Measurements from ENCODE around the gene LRRC58.

DNA sequence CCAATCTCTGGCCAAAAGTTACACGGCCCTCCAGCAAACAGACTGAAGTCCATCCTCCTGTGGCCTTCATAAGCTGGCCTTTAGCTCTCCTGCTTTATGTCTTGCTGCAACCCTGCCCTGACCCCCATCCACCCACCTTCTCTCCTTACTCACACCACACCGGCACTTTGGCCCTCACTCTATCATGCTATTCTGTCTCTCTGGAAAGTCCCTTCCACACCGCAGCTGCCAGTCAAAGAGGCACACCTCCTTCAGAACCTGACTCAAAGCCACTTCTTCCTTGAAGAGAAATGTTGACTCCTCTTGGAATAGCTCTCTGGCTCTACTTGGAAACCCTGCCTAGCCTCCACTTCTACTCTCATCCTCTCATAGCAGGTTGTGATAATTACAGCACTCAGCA lies 68.6 kb downstream of the LRRC58 start:
- TF ChIP-seq, protein P1, sequence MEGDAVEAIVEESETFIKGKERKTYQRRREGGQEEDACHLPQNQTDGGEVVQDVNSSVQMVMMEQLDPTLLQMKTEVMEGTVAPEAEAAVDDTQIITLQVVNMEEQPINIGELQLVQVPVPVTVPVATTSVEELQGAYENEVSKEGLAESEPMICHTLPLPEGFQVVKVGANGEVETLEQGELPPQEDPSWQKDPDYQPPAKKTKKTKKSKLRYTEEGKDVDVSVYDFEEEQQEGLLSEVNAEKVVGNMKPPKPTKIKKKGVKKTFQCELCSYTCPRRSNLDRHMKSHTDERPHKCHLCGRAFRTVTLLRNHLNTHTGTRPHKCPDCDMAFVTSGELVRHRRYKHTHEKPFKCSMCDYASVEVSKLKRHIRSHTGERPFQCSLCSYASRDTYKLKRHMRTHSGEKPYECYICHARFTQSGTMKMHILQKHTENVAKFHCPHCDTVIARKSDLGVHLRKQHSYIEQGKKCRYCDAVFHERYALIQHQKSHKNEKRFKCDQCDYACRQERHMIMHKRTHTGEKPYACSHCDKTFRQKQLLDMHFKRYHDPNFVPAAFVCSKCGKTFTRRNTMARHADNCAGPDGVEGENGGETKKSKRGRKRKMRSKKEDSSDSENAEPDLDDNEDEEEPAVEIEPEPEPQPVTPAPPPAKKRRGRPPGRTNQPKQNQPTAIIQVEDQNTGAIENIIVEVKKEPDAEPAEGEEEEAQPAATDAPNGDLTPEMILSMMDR (conservative IDR thresholded peaks at IDR 0.05; ENCODE audit: low read length): no peak
- TF ChIP-seq EZH2phosphoT487 (IDR thresholded peaks at IDR 0.05; ENCODE audit: borderline replicate concordance, low read depth, low read length): no peak
